ENCODE data around the gene HMSD.
A peak's percentile ranks its signal among the peaks of the same experiment; 100 is the strongest.

- TF ChIP-seq, protein P1, sequence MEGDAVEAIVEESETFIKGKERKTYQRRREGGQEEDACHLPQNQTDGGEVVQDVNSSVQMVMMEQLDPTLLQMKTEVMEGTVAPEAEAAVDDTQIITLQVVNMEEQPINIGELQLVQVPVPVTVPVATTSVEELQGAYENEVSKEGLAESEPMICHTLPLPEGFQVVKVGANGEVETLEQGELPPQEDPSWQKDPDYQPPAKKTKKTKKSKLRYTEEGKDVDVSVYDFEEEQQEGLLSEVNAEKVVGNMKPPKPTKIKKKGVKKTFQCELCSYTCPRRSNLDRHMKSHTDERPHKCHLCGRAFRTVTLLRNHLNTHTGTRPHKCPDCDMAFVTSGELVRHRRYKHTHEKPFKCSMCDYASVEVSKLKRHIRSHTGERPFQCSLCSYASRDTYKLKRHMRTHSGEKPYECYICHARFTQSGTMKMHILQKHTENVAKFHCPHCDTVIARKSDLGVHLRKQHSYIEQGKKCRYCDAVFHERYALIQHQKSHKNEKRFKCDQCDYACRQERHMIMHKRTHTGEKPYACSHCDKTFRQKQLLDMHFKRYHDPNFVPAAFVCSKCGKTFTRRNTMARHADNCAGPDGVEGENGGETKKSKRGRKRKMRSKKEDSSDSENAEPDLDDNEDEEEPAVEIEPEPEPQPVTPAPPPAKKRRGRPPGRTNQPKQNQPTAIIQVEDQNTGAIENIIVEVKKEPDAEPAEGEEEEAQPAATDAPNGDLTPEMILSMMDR (IDR thresholded peaks at IDR 0.05; ENCODE audit: low read length) = peak; percentile 39; the same call in 1 of the 2 replicates
- TF ChIP-seq EZH2 (IDR thresholded peaks at IDR 0.05; ENCODE audit: borderline replicate concordance, low read length) = no peak
Measured at GRCh38 chr18:63974991-63975390, 25.9 kb downstream of the HMSD start.
